K562 (cell line): ENCODE data around the gene LRP6. TPM values are rescaled to one million over a fixed set of nuclear protein-coding genes. Genes with fewer than 3 reads are reported as not detected.

Source experiments
- CTCF ChIP-seq, 3 experiments: IDR thresholded peaks in 2 of 3; conservative IDR thresholded peaks in 1 of 3; 2 replicates each; pipeline ENCODE4 v1.5.1; 2011 to 2012; ENCODE audit warnings: low read length in 3 of 3, mild to moderate bottlenecking in 3 of 3, control low read depth in 2 of 3, improper control_type of control experiment in 1 of 3, inconsistent platforms in 1 of 3, low read depth in 1 of 3, mixed read lengths in 1 of 3, moderate library complexity in 1 of 3; ENCODE audit not compliant: insufficient read depth in 2 of 3
- HMG20B ChIP-seq: fragments of 250-450 bp; sonication (Bioruptor Pico); IDR thresholded peaks from 2 replicates; pipeline ENCODE4 v1.5.0; 2021; ENCODE audit warnings: mild to moderate bottlenecking
- KDM4B ChIP-seq, 2 experiments: fragments of 450-650 bp in 1 of 2; sonication (generic) in 1 of 2; IDR thresholded peaks; 2 replicates each; pipeline ENCODE4 v1.6.1; 2016 to 2017; ENCODE audit warnings: borderline replicate concordance in 2 of 2, antibody characterized with exemption in 1 of 2, low read depth in 1 of 2, mild to moderate bottlenecking in 1 of 2
- KLF6 ChIP-seq: fragments of 250-450 bp; sonication (Bioruptor Pico); IDR thresholded peaks from 2 replicates; pipeline ENCODE4 v1.4.0; 2020; ENCODE audit warnings: mild to moderate bottlenecking, moderate library complexity, borderline replicate concordance
- MLLT1 ChIP-seq, 2 experiments: fragments of 450-650 bp; IDR thresholded peaks; 2 replicates each; pipeline ENCODE4 v1.6.1; 2016
- MTA2 ChIP-seq: fragments of 450-650 bp; IDR thresholded peaks from 2 replicates; pipeline ENCODE4 v1.6.1; 2016; ENCODE audit warnings: low read depth
- NR2C2 ChIP-seq, 2 experiments: fragments of 200-800 bp in 1 of 2; sonication (Bioruptor generic) in 1 of 2; sonication (generic) in 1 of 2; formaldehyde crosslinking in 1 of 2; IDR thresholded peaks; 2 replicates each; pipeline versions ENCODE4 v1.6.1 to v1.8.0; 2016 to 2022; ENCODE audit warnings: mild to moderate bottlenecking in 1 of 2, missing compliant biosample characterization in 1 of 2, missing genetic modification characterization in 1 of 2, missing genetic modification reagents in 1 of 2
- SFPQ ChIP-seq: fragments of 200-400 bp; formaldehyde crosslinking; IDR thresholded peaks from 2 replicates; pipeline ENCODE4 v1.6.1; 2017; ENCODE audit warnings: mild to moderate bottlenecking, low read depth, low read length, moderate library complexity
- SLC30A9 ChIP-seq: fragments of 250-450 bp; sonication (Bioruptor Pico); IDR thresholded peaks from 2 replicates; pipeline ENCODE4 v1.8.0; 2022; ENCODE audit warnings: mild to moderate bottlenecking, moderate library complexity
- SREBF1 ChIP-seq: fragments of 150-350 bp; IDR thresholded peaks from 2 replicates; pipeline ENCODE4 v1.6.1; 2014; ENCODE audit warnings: antibody characterized with exemption, low read depth, low read length, borderline replicate concordance
- TAF9B ChIP-seq: fragments of 450-650 bp; IDR thresholded peaks from 2 replicates; pipeline ENCODE4 v1.6.1; 2018; ENCODE audit warnings: mild to moderate bottlenecking; ENCODE audit not compliant: partially characterized antibody
- TCF15 ChIP-seq: fragments of 250-450 bp; sonication (Bioruptor Pico); IDR thresholded peaks from 2 replicates; pipeline ENCODE4 v1.8.0; 2022; ENCODE audit warnings: moderate library complexity, mild to moderate bottlenecking, inconsistent platforms
- ZFX ChIP-seq: sonication (generic); formaldehyde crosslinking; IDR thresholded peaks from 2 replicates; pipeline ENCODE4 v1.8.0; 2022; ENCODE audit warnings: mild to moderate bottlenecking, missing genetic modification reagents, moderate library complexity
- ZNF316 ChIP-seq: fragments of 450-650 bp; IDR thresholded peaks from 2 replicates; pipeline ENCODE4 v1.6.1; 2016
- ZNF324 ChIP-seq: fragments of 250-450 bp; sonication (Bioruptor Pico); IDR thresholded peaks from 2 replicates; pipeline ENCODE4 v1.4.0; 2020; ENCODE audit warnings: mild to moderate bottlenecking
- ZNF655 ChIP-seq: fragments of 250-450 bp; sonication (Bioruptor Pico); IDR thresholded peaks from 2 replicates; pipeline ENCODE4 v1.5.0; 2021
- polyA plus RNA-seq, 8 experiments: library from polyadenylated mRNA; depleted of rRNA in 4 of 8; stranded (reverse) in 5 of 8; unstranded in 3 of 8; fragments of >200 nt; fragmentation: Nextera tagmentation in 2 of 8; fragmentation: Illumina TruSeq in 1 of 8; extraction: Ambion mirVana in 2 of 8; extraction: Trizol in 1 of 8; gene quantifications; 2 replicates each; pipeline versions ENCODE4 v1.2.1 to v1.2.3, GENCODE V29; 2011 to 2014; ENCODE audit warnings: inconsistent platforms in 1 of 8, missing spikeins in 1 of 8
- total RNA-seq, 7 experiments: library from RNA; depleted of rRNA in 6 of 7; stranded (reverse); fragments of >200 nt in 6 of 7; fragmentation: Illumina TruSeq in 2 of 7; extraction: Trizol in 2 of 7; gene quantifications; 2 replicates each; pipeline versions ENCODE4 v1.2.1 to v1.2.3, GENCODE V29; 2011 to 2021; ENCODE audit warnings: low replicate concordance in 1 of 7

The LRP6 gene
- total and polyA plus RNA-seq, 9 of the 15 experiments (the other 6 are each of a cell fraction or from before 2014, with no cell fraction given) = 3.0 to 17.0 (median 10.8) TPM

- no peak for TF ChIP-seq CTCF (IDR thresholded peaks at IDR 0.05 in 2 of 3, conservative IDR thresholded peaks at IDR 0.05 in 1 of 3; ENCODE audit: insufficient read depth in 2 of 3, low read depth in 1 of 3, low read length in 3 of 3)
- peak in 1 of 2 experiments; percentile 72; a peak in 1 of 4 replicates for TF ChIP-seq KDM4B (IDR thresholded peaks at IDR 0.05; ENCODE audit: borderline replicate concordance in 2 of 2, low read depth in 1 of 2)
- TF ChIP-seq SLC30A9 (CRISPR knock-in tag) = no peak
- TF ChIP-seq ZNF316 = no peak
- no peak for TF ChIP-seq ZNF324 (CRISPR knock-in tag)
- peak in 1 of 2 experiments; percentile 94; a peak in 2 of 4 replicates for TF ChIP-seq MLLT1 (IDR thresholded peaks at IDR 0.05)
- TF ChIP-seq KLF6 (CRISPR knock-in tag) = peak; percentile 41; the same call in 1 of the 2 replicates
- TF ChIP-seq SFPQ = no peak
- no peak for TF ChIP-seq TCF15 (CRISPR knock-in tag)
- no peak for TF ChIP-seq ZNF655 (CRISPR knock-in tag)
- TF ChIP-seq HMG20B (CRISPR knock-in tag) = no peak
- TF ChIP-seq MTA2 = no peak; the same call in 1 of the 2 replicates
- TF ChIP-seq NR2C2 (CRISPR knock-in tag; IDR thresholded peaks at IDR 0.05) = peak; percentile 36; the same call in 1 of the 2 replicates
- peak; percentile 76 for TF ChIP-seq NR2C2 (tag; IDR thresholded peaks at IDR 0.05)
- peak; percentile 99 for TF ChIP-seq TAF9B
- no peak for TF ChIP-seq SREBF1
- TF ChIP-seq ZFX (CRISPR knock-in tag) = peak; percentile 69
Measured at GRCh38 chr12:12266873-12267741, at the start of gene LRP6 (continued).
